CD14-positive monocyte (primary cell): ENCODE results near the gene LIMA1. TPM values are rescaled to one million over a fixed set of nuclear protein-coding genes. Genes with fewer than 3 reads are reported as not detected.
A peak's percentile ranks its signal among the peaks of the same experiment; 100 is the strongest.

Source experiments
- DNase-seq, 3 donors: peaks; one replicate each; pipeline ENCODE4 v3.0.0-alpha.2; 2011 to 2022
- H2AFZ ChIP-seq: 2 replicates; pipeline ENCODE4 v1.6.0; 2012; ENCODE audit warnings: mild to moderate bottlenecking, low read depth, low read length, inconsistent platforms; ENCODE audit not compliant: insufficient read depth, poor library complexity, severe bottlenecking
- H3K27ac ChIP-seq, 2 donors: 1 replicate in 1 of 2; 2 replicates in 1 of 2; pipeline ENCODE4 v1.5.1; 2012 to 2013; ENCODE audit warnings: low read length in 2 of 2, control low read depth in 1 of 2, inconsistent platforms in 1 of 2, low read depth in 1 of 2, mild to moderate bottlenecking in 1 of 2
- H3K27me3 ChIP-seq, 2 donors: one replicate each; pipeline versions ENCODE4 v1.6.0 to v1.6.1; 2011 to 2013; ENCODE audit warnings: low read length in 2 of 2; ENCODE audit not compliant: control insufficient read depth in 2 of 2, insufficient read depth in 2 of 2
- H3K36me3 ChIP-seq, 2 donors: replicated peaks in 1 of 2; 1 replicate in 1 of 2; 2 replicates in 1 of 2; pipeline versions ENCODE4 v1.5.1 to v1.6.1; 2012 to 2013; ENCODE audit warnings: low read length in 2 of 2, control low read depth in 1 of 2, inconsistent platforms in 1 of 2, mild to moderate bottlenecking in 1 of 2; ENCODE audit not compliant: insufficient read depth in 2 of 2, control insufficient read depth in 1 of 2
- H3K4me1 ChIP-seq, 2 donors: 1 replicate in 1 of 2; 2 replicates in 1 of 2; pipeline versions ENCODE4 v1.5.1 to v1.6.1; 2012 to 2013; ENCODE audit warnings: low read length in 2 of 2, control low read depth in 1 of 2, inconsistent platforms in 1 of 2, mild to moderate bottlenecking in 1 of 2, moderate library complexity in 1 of 2; ENCODE audit not compliant: insufficient read depth in 2 of 2, control insufficient read depth in 1 of 2
- H3K4me2 ChIP-seq: replicated peaks from 2 replicates; pipeline ENCODE3; 2012; ENCODE audit warnings: low read length, moderate library complexity, mild to moderate bottlenecking; ENCODE audit not compliant: poor library complexity, severe bottlenecking; ENCODE audit errors: extremely low read depth
- H3K4me3 ChIP-seq, 3 experiments: fragments of 200-600 bp in 1 of 3; sonication (generic) in 1 of 3; replicated peaks in 1 of 3; 1 replicate in 2 of 3; 2 replicates in 1 of 3; pipeline ENCODE4 v1.5.1; 2011 to 2013; ENCODE audit warnings: low read length in 3 of 3, mild to moderate bottlenecking in 3 of 3, control low read depth in 2 of 3, low read depth in 2 of 3, inconsistent platforms in 1 of 3, moderate library complexity in 1 of 3
- H3K79me2 ChIP-seq: 2 replicates; pipeline ENCODE4 v1.6.0; 2012; ENCODE audit warnings: mild to moderate bottlenecking, control low read depth, inconsistent platforms, low read length, moderate library complexity; ENCODE audit not compliant: insufficient read depth
- H3K9ac ChIP-seq: 2 replicates; pipeline ENCODE4 v1.6.0; 2017; ENCODE audit warnings: low read length, mild to moderate bottlenecking; ENCODE audit not compliant: insufficient read depth, poor library complexity, severe bottlenecking
- H3K9me3 ChIP-seq, 2 donors: replicated peaks in 1 of 2; 1 replicate in 1 of 2; 2 replicates in 1 of 2; pipeline versions ENCODE4 v1.5.1 to v1.6.1; 2012 to 2013; ENCODE audit warnings: low read length in 2 of 2, control low read depth in 1 of 2; ENCODE audit not compliant: control insufficient read depth in 1 of 2, insufficient read depth in 1 of 2
- H4K20me1 ChIP-seq: 2 replicates; pipeline ENCODE4 v1.6.0; 2012; ENCODE audit warnings: mild to moderate bottlenecking, low read length, control low read depth, moderate library complexity; ENCODE audit not compliant: insufficient read depth
- H3K27ac Mint-ChIP-seq, 7 donors: one replicate each; pipeline ENCODE4 v1.8.0; 2020; ENCODE audit warnings: mild to moderate bottlenecking in 7 of 7, mixed read lengths in 7 of 7, moderate library complexity in 6 of 7, inconsistent platforms in 2 of 7
- H3K27me3 Mint-ChIP-seq, 3 donors: one replicate each; pipeline ENCODE4 v1.8.0; 2021 to 2022; ENCODE audit warnings: low read depth in 3 of 3, mild to moderate bottlenecking in 3 of 3, mixed read lengths in 3 of 3, moderate library complexity in 3 of 3, inconsistent platforms in 1 of 3
- H3K36me3 Mint-ChIP-seq, 2 donors: one replicate each; pipeline ENCODE4 v1.8.0; 2020; ENCODE audit warnings: mixed read lengths in 2 of 2, inconsistent platforms in 1 of 2, mild to moderate bottlenecking in 1 of 2
- H3K4me1 Mint-ChIP-seq: one replicate; pipeline ENCODE4 v1.8.0; 2020; ENCODE audit warnings: mild to moderate bottlenecking, mixed read lengths
- H3K4me3 Mint-ChIP-seq, 2 donors: one replicate each; pipeline ENCODE4 v1.8.0; 2020; ENCODE audit warnings: mild to moderate bottlenecking in 2 of 2, mixed read lengths in 2 of 2, moderate library complexity in 1 of 2
- H3K9me3 Mint-ChIP-seq, 7 donors: one replicate each; pipeline ENCODE4 v1.8.0; 2020 to 2022; ENCODE audit warnings: mixed read lengths in 7 of 7, mild to moderate bottlenecking in 6 of 7, moderate library complexity in 6 of 7, inconsistent platforms in 2 of 7
- CTCF ChIP-seq: fragments of 200-600 bp; IDR thresholded peaks from one replicate; pipeline ENCODE4 v1.8.0; 2022; ENCODE audit warnings: antibody characterized with exemption, mild to moderate bottlenecking
- WGBS: methylation state at CpG from one replicate; pipeline ENCODE4 v1.1.5; 2013; ENCODE audit warnings: missing lambda C conversion rate; ENCODE audit not compliant: insufficient coverage; 5-methylcytosine and 5-hydroxymethylcytosine counted together
- intact Hi-C, 2 donors: fragments of 100-400 bp; cut with micrococcal nuclease; formaldehyde crosslinking; loops; one replicate each; pipeline versions ENCODE4 v1.15.0 to v1.15.1; 2023
- polyA plus RNA-seq, 3 donors: library from polyadenylated mRNA; depleted of rRNA in 1 of 3; unstranded in 2 of 3; stranded (reverse) in 1 of 3; fragments of 300-500 nt in 2 of 3; fragments of >200 nt in 1 of 3; fragmentation: Illumina TruSeq in 2 of 3; gene quantifications; 1 replicate in 2 of 3; 2 replicates in 1 of 3; pipeline ENCODE4 v1.2.3, GENCODE V29; 2012 to 2021

Gene LIMA1
- polyA plus RNA-seq, 3 donors = 0.24 to 0.62 (median 0.51) TPM

GRCh38 chr12:50213439-50213838 lies 69.9 kb downstream of the LIMA1 start:
- Histone ChIP-seq H3K79me2 (peaks cover 3% of the 10 kb centered on the region), H3K27ac (no peak overlapping the region), H2AFZ (no peak overlapping the region), H3K4me2 (no peak overlapping the region), H3K4me1 (no peaks in the 10 kb centered on the region), H4K20me1 (no peaks in the 10 kb centered on the region), H3K9me3 (no peaks in the 10 kb centered on the region), H3K4me3 (no peak overlapping the region), H3K9ac (no peak overlapping the region), H3K36me3 (no peaks in the 10 kb centered on the region), H3K27me3 (no peaks in the 10 kb centered on the region)
- no peak for TF ChIP-seq CTCF
- no peak overlapping the region for H3K4me3 Mint-ChIP-seq
- H3K4me1 Mint-ChIP-seq = peaks cover 8% of the 10 kb centered on the region
- H3K9me3 Mint-ChIP-seq = no peaks in the 10 kb centered on the region
- DNase-seq = no peak
- H3K36me3 Mint-ChIP-seq = no peaks in the 10 kb centered on the region
- 100% methylated on average over 1 of the region's 2 CpGs for WGBS
- no peak overlapping the region for H3K27ac Mint-ChIP-seq
- intact Hi-C loops = no loop called here
- H3K27me3 Mint-ChIP-seq = peaks cover 0 to 2% (median 0%) of the 10 kb centered on the region in 3 donors

GRCh38 chr12:50212071-50212467 lies 71.3 kb downstream of the LIMA1 start:
- Histone ChIP-seq H2AFZ (peak overlapping the region; percentile 61), H3K4me1 (no peaks in the 10 kb centered on the region), H3K4me3 (no peak overlapping the region), H3K27ac (no peak overlapping the region), H3K36me3 (no peaks in the 10 kb centered on the region), H3K27me3 (no peaks in the 10 kb centered on the region), H3K79me2 (no peaks in the 10 kb centered on the region), H4K20me1 (no peaks in the 10 kb centered on the region), H3K9ac (no peak overlapping the region), H3K9me3 (no peaks in the 10 kb centered on the region), H3K4me2 (no peak overlapping the region)
- intact Hi-C loops = no loop called here
- H3K4me1 Mint-ChIP-seq = peaks cover 8% of the 10 kb centered on the region
- no peaks in the 10 kb centered on the region for H3K9me3 Mint-ChIP-seq
- no peak for DNase-seq
- no CpG with 5 or more reads among the region's 2 CpGs for WGBS
- peak overlapping the region in 2 of 7 donors; percentile 8 to 16 for H3K27ac Mint-ChIP-seq
- no peak for TF ChIP-seq CTCF
- no peaks in the 10 kb centered on the region for H3K36me3 Mint-ChIP-seq
- peaks cover 0 to 2% (median 0%) of the 10 kb centered on the region in 3 donors for H3K27me3 Mint-ChIP-seq
- no peak overlapping the region for H3K4me3 Mint-ChIP-seq
